COLO668 (cell line): ENCODE measurements around the gene SUPT20HL1.
"Not testable (repeated sequence)": the region's sequence is repeated elsewhere in the genome, so short reads cannot be mapped to it uniquely, and the experiment has no call there.

Experiments used
- DNase-seq: peaks from one replicate; lab custom pipeline; 2025; ENCODE audit not compliant: unreplicated experiment; lab: John Stamatoyannopoulos, UW

The SUPT20HL1 gene

DNA sequence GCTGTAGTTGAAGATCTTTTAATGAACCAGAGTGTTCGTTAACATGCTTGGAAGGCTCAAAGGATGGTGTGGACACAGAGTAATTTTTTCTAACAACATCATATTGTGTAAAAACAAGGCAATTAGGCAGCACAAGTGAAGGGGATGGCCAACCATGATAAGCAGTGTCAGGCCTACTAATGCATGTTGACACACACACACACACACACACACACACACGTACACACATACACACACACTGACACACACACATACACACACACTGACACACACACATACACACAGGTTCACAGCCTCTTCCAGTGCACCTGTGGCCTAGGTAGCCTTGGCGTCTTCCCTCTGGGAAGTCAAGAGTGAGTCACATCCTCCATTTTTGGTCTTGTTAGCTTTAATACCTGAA lies at the start of gene SUPT20HL1:
Gene SUPT20HL1 (plus strand): TSS at position 368 of the 400 bp plus-strand sequence. CDS start 2,122 bp downstream, outside the sequence.
- DNase-seq = no peak

DNA sequence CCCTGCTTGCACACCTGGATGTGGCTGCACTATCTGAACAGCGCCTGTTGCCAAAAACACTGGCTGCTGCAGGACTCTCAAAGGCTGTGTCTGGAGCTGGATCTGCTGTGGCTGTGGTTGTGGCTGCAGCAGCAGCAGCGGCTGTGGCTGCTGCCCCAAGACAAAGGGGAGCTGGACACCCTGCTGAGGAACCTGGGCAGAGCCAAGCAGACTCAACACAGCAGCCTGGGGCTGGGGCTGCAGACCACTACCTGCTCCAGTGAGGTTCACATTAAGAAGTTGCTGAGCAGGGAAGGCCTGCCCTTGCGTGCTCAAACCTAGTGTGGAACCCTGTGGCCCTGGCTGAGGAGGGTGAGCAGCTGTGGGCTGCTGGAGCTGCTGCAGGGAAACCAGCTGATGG lies 49.5 kb upstream of the SUPT20HL1 start:
- not testable (repeated sequence) for DNase-seq

DNA sequence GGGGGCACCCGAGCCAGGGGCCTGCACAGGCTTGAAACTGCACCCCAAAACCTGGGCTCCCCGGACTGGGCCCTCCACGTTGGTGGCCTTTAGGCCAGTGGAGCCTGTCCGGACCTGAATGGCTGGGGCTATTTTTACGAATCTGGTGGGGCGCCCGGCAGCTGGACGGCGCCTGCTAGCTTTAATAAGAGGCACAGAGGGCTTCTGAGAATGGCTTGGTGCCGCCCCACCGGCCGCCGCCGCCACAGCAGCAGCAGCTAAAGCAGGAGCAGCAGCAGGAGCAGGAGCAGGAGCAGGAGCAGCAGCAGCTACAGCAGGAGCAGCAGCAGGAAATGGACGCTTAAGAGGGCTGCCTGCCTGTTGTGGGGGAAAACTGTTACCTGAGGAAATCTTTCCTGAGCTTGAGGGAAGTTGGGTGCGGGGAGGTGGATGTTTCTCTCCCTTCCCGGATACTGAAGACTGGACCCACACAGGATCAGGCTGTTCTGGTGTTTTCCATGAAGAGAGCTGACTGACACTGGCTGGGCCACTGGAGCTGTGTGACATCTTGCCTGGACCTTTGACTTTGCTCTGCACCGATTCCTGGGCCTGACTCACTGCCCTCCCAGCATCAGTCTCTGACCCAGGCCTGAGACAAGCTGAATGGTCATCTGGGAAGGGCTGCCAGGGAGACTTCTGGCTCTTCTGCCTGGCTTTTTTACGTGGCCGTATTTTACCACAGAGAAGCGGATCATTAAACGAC lies 48.8 kb upstream of the SUPT20HL1 start:
- not testable (repeated sequence) for DNase-seq

DNA sequence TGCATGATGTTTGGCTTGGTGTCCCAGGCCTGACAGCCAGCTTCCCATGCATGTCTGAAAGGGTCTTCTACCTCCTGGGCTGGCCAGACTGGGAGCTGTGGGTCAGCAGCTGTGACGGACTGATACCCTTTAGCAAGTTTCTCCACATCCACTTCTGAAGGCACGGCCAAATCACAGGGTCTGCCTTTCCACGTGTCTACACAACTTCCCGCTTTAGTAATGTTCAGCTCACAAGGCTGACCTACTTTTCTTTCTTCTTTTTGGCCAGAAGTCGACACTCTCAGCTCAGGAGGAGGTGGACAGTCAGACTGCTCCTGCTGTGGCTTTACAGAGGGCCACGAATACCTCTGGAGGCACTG lies 48.2 kb upstream of the SUPT20HL1 start:
- DNase-seq = not testable (repeated sequence)

DNA sequence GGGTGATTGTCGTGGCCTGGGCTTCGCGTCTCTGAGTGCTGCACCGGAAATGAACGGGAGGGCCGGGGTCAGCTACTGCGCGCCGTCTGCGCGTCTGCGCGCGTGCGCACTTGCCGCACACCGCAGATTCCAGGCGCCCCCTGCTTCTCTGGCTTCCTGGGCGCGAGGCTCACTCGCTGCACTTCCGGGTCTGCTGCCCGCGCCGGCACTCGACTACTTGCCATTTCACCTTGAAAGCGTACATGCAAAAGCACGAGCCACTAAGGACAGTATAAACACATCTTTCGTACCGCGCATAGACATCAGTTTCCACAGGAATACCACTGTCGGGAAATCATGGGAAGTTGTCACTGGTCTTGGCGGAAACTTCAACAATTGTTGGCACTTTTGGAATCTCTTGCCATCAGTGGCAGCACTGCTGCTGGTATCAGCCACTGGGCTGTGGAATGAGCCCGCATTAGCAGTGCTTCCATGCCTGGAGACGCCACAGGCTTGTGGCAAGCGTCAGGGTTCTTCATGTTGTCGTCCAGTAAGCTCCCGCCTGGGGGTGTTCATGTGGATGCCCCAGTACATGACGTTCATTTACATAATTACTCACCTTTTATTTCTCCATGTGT lies 46.3 kb upstream of the SUPT20HL1 start, which contains the start of gene SUPT20HL2:
Gene SUPT20HL2 (minus strand): TSS at position 51 of the 617 bp plus-strand sequence. CDS start 754 bp downstream, outside the sequence.
- no peak for DNase-seq

DNA sequence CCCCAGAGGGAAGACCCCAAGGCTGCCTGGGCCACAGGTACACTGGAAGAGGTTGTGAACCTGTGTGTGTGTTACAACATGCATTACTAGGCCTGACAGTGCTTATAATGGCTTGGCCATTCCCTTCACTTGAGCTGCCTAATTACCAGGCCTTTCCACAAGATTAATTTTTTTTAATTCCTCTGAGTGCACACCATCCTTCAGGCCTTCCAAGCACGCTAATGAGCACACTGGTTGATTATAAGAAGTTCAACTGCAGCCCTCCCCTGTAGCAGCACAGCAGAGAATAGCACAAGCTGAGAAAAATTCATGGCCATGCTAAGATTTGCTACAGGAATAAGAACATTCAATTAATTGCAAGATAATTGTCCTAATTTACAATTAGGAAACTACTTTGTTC lies 44.3 kb upstream of the SUPT20HL1 start:
- no peak for DNase-seq

DNA sequence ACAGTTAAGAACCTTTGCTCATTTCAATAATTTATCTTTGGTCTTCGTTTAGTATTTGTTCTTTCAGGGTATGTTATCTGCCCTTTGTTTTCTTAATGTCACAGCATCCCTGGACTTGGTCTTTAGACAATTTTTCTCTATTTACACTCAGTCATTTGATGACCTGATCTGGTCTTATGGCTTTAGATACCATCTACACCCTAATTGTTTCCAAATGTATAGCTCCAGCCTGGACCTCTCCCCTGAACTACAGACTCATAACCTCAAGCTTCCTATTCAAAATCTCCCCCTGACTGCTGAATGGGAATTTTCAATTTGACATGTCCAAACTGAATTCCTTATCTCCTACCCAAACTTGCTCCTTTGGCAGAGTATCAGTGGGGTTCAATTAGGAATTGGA lies 42.9 kb upstream of the SUPT20HL1 start:
- no peak for DNase-seq

DNA sequence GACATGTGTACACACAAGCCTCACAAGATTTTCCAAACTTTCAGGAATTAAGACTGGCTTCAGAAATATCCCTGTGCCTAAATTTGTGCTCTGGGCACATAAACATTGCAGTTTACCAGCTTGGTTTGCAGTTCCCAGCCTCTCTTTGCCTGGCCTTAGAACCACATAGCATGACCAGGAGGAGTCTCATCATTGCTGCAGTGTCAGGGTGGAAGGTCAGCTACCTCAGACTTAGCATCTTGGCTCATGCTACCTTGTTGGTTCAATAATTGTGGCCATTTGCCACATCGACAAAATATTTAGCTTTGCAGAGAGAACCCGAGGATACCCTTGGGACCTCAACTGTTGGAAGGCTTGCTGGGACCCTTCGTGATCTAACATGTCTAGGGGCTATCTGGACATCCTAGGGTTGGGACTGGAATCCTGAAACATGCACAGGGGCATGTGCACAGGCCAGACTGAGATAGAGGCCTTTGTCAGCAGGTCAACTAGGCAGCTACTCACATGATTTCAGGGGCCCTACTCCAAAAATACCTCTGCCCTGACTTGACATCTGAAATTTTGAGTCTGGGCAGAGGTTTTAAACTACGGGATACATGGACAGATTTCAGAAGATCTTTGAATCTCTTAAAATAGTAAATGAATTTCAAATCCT lies 38.6 kb upstream of the SUPT20HL1 start:
- no peak for DNase-seq

DNA sequence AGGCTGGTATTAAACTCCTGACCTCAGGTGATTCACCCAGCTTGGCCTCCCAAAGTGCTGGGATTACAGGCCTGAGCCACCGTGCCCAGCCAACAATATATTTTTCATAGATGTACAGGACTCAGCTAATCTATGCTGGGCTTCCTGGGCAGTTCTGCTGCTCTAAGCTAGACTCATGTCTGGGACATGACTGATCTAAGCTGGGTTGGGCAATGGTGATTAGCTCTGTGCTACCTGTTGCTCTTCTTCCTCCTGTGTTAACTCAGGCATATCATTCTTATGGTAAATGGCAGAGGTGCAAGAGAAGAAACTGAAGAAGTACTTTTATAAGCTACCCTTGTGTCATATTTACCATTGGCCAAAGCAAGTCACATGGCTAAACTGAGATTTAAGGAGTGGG lies 35.2 kb upstream of the SUPT20HL1 start:
- no peak for DNase-seq

DNA sequence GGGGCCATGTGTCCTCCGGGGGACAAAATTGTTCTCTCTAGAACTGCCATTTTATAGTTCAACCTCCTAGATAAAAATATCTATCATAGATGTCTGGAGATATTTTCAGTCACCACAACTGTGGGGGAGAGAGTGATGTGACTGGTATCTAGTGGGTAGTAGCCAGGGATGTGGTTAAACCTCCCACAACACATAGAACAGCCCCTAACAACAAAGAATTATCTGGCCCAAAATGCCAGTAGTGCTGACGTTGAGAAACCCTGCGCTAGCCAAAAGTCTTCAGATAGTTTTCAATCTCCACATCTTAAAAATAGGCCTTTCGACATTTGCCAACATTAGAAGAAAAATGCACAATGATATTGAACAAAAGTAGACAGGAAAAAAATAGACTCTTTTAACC lies 27.6 kb upstream of the SUPT20HL1 start:
- DNase-seq = no peak

DNA sequence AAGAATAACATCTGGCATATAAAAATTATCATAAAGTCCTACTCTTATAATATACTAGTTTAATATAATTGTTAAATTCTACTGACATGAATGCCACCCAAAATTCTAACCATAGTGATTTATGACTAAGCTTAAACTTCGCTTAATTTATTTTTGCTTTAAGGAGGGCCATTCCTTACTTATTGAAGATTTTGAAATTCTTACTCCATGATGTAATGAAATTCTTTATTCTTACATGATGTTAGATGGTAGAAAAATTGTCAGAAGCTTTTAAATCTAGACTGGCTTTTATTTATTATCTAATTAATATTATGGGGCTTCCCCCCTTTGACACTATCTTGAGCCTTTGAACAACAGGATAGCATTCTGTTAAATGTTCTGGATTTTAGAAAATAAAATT lies 27.1 kb upstream of the SUPT20HL1 start:
- DNase-seq = no peak

DNA sequence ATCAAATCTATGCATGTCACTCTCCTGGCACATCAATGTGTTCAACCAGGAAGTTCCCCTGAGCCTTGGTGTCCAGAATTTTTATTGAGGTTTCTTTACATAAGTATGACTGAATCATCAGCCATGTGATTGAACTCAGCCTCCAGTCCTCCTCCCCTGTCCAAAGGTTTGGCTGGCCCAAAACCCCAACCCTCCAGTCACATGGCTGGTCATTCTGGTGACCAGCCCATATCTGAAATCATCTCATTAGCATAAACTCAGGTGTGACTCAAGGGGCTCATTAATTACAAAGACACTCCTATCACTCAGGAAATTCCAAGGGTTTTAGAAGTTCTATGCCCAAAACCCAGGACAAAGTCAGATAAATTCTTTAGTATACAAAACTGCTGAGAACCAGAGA lies 26.0 kb upstream of the SUPT20HL1 start:
- DNase-seq = no peak

DNA sequence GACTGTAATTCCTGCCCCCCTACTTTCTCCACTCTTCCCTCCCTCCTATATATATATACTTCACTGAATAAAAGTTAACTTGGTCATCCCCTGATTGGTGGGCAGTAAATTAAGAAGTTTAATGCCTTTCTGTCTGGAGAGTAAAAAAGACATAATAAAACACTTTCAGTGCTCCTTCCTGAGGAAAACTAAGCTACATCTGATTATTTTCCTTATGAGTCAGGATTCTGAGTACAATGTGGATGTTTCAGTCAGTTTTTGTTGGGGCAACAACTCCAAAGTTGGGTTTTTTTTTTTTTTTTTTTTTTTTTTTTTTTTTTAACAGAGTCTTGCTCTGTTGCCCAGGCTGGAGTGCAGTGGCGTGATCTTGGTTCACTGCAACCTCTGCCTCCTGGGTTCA lies 24.6 kb upstream of the SUPT20HL1 start:
- no peak for DNase-seq

DNA sequence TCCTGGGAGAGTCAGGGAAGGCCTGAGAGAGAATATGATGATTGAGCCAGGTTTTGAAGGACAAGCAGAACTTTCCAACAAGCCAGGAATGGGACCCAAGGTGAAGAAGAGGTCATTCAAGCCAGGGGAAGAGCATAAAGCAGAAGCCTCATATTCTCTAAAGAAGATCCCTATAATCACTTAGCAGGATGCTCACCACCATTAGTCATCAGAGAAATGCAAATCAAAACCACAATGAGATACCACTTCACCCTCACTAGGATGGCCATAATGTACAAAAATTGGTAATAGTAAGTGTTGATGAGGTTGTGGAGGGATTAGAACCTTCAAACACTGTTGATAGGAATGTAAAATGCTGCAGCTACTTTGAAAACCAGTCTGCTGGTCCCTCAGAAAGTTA lies 20.5 kb upstream of the SUPT20HL1 start:
- no peak for DNase-seq

DNA sequence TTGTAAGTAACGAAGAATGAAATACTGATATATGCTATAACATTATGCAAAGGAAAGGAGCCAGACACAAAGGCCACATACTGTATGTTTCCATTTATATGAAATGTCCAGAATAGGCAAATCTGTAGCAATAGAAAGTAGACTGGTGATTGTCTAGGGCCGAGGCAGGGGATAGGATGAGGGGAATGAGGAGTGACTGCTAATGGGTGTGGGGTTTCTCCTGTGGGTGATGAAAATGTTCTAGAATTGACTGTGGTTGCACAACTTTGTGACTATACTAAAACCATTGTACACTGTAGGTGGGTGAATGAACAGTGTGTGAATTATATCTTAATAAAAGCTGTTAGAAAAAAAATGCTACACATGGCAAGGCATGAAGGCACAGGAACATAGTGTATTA lies 19.9 kb upstream of the SUPT20HL1 start:
- DNase-seq = no peak

DNA sequence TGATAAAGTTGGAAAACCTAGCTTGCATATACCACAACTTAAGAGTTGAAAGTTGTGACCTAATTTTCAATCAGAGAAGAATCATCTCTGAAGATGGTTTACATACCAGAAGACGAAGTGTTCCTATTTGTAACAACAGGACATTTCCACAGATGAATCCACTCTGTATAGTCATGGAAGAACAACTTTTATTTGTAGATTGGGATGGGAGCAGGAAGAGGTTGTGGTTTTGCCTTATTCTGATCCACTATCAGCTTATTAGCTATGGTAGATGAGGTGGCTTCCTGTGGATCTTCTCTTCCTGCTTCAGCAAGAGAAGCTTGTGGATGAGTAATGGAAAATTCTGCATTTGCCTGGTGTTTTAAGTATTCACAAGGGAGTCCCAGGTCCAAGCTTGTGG lies 18.6 kb upstream of the SUPT20HL1 start:
- DNase-seq = no peak

DNA sequence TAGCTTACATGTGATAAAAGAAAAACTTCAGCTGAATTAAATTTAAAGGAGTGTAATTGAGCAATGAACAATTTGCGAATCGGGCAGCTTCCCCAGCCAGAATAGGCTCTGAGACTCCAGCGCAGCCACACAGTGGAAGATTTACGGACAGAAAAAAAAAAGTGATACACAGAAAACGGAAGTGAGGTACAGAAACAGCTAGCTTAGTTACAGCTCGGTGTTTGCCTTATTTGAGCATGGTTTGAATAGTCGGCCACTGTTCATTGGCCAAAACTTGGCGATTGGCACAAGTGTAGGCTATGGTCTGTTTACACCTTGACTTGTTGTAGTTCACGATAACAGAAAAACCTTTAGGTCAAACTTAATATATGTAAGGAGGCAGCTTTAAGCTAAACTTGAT lies 16.7 kb upstream of the SUPT20HL1 start:
- no peak for DNase-seq

DNA sequence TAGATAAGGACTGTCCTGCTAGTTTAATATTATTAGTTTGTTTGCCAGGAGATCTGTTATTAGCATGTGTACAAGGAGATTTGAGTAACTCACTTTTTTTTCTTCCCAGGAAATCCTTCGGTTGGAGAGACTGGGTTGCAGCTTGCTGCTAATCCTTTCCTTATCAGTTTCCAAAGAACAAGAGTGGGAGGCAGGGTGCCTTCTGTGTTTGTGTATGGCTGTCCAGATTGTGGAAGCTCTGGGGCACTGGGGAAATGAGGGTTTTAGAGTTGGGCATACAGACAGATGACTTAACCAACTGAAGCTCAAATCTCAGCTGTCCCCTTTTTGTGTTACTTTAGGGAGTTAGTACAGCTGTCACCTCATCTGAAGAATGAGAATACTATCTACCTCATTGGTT lies 12.6 kb upstream of the SUPT20HL1 start:
- no peak for DNase-seq

DNA sequence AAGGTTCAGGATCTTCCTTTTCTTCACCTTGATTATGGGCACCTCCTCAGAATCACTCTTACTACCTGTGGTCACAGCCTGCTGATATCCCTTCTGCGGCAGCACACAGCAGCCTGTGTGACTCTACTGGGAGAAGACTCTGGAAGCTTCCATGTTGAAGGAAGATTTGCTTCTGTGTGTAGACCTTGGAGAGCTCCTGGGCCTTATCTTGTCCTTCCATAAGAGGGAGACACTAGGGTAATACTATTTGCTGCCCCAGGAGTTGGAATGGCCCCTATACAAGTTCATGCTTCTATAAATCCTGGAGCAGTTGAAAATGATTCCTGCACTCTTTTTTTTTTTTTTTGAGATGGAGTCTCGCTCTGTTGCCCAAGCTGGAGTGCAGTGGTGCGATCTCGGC lies 10.2 kb upstream of the SUPT20HL1 start:
- DNase-seq = no peak

DNA sequence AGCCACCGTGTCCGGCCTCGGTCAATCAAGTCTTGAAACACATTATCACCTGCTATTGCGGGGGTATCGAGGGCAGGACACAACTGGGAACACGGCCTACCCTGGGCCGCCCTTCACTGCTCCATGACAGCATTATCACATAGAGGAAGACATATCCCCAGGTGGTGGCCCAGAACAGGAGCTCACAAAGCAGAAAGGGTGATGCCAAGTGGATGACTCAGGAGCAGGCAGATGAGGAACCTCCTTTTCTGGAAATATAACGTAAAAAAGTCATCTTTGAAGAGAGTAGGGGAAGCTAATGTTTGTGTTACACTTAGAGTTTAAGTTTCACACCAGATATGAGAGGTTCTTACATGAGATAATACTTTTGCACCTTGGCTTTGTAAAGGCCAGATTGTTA lies 5.3 kb upstream of the SUPT20HL1 start:
- no peak for DNase-seq

DNA sequence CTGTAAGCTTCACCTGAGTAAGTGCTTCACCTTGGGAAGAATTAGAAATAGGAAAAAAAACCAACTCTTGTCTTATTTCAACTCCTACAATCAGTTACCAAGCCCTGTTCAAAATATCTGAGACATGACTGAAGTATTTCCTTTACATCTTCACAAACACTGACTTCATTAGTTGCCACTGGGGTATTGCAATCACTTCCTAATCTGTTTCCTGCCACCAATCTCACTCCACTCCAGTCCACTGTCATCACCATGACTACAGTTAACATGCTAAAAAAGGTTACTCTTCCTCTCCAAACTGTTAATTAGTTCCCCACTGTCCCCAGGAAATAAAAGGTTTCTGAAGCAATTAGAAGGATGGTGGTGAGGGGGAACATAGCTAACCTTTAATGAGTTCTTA lies 3.3 kb upstream of the SUPT20HL1 start:
- DNase-seq = no peak

DNA sequence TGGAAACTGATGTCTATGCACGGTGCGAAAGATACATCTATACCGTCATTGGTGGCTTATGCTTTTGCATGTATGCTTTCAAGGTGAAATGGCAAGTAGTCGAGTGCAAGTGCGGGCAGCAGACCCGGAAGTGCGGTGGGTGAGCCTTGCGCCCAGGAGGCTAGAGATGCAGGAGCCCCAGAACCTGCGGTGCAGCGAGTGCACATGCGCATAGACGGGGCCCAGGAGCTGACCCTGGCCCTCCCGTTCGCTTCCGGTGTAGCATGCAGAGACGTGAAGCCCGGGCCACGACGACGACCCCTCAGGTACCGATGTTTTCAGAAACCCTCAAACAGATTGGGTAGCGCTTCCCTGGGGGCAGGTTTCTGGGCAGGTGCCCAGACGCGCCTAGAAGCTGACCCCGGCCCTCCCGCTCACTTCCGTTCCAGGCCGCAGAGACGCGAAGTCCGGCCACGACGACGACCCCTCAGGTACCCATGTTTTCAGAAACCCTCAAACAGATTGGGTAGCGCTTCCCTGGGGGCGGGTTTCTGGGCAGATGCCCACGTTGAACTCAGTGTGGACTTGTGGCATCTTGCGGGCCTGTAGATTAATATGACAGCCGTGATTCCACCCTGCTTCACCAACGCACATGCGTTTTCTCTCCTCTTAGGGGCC lies 1.8 kb downstream of the SUPT20HL1 start:
- not testable (repeated sequence) for DNase-seq
